Measurements from ENCODE around the gene PPIF.
A peak's percentile ranks its signal among the peaks of the same experiment; 100 is the strongest.

Gene PPIF

DNA sequence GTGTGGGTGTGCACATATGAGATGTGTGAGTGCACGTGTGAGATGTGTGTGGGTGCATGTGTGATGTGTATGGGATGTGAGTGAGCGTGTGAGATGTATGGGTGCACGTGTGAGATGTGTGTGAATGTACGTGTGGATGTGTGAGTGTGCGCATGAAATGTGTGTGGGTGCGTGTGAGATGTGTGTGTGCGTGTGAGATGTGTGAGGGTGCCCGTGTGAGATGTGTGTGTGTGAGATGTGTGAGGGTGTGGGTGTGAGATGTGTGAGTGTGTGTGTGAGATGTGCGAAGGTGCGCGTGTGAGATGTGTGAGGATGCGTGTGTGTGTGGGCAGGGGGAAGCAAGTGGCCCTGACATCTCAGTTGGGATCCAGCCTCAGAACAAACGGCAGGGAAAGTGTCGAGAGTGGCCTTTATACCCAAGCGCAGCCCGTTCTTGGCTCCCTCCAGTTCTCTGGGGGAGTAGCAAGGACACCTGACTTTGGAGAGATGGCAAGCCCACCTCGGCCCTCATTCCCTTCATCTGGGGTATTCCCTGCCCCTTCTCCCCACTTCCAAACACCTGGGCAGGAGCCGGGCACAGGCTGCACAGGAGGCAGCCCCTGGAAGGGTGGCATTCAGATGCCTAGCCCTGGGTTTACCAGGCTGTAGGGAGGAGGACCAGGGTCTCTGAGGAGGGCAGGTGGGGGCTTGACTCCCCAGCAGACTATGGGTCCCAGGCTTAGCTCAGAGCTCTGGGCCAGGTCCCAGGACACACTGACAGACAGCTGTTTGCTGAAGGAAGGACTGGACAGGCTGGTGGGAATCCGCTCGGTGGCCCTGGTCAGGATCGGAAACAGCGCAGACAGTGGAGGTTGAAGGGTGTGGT, 31.6 kb downstream of the PPIF start:
- no peaks in the 10 kb centered on the region for H3K27me3 ChIP-seq (ENCODE audit: control insufficient read depth in 2 of 2, insufficient read depth in 2 of 2, low read length in 2 of 2)
- no peak overlapping the region for H3K4me3 ChIP-seq (ENCODE audit: low read length in 2 of 2)
- H3K9me3 ChIP-seq (ENCODE audit: control insufficient read depth in 2 of 2, low read length in 2 of 2), result no peaks in the 10 kb centered on the region
- H3K27ac ChIP-seq (ENCODE audit: low read depth in 2 of 2, low read length in 2 of 2), result peak overlapping the region; percentile 68 to 69
- no peaks in the 10 kb centered on the region for H3K36me3 ChIP-seq (ENCODE audit: control insufficient read depth in 2 of 2, insufficient read depth in 2 of 2, low read length in 2 of 2)
- peak overlapping the region in 1 of 2 donors; percentile 5 for H3K9ac ChIP-seq (ENCODE audit: low read depth in 1 of 2, low read length in 2 of 2)
- peaks cover 11 to 17% of the 10 kb centered on the region in 2 donors for H3K4me1 ChIP-seq (ENCODE audit: control insufficient read depth in 2 of 2, insufficient read depth in 2 of 2, low read length in 2 of 2)

DNA sequence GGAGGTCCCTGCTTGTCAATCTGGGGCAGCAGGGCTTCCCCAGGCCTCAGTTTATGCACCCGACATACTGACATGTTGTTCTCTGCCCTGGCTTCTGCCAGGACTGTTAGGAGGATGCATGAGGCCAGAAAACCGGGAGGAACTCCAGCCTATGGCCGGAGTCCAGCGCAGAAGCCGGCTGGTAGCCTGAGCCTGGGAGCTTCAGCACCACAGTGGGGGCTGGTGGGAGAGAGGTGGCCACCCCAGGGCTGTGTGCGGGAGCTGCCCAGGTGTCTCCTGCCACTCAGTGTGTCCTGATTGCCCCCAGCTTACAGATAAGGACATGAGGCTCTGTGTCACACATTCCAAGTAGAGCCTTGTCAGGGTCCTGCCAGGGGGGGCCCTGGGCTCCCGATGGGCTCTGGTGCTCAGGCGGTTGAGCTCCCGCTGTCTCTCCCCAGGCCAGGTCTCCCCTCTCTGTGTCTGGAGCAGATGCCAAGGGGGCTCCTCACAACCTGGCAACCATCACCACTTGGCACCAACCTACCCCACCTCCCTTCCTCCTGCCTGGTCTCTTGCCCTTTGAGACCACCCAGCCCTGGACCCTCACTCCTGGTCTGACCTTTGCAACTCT, 32.3 kb downstream of the PPIF start:
- H3K9me3 ChIP-seq (ENCODE audit: control insufficient read depth in 2 of 2, low read length in 2 of 2), result no peaks in the 10 kb centered on the region
- no peak overlapping the region for H3K4me3 ChIP-seq (ENCODE audit: low read length in 2 of 2)
- peak overlapping the region; percentile 68 to 69 for H3K27ac ChIP-seq (ENCODE audit: low read depth in 2 of 2, low read length in 2 of 2)
- H3K4me1 ChIP-seq (ENCODE audit: control insufficient read depth in 2 of 2, insufficient read depth in 2 of 2, low read length in 2 of 2), result peaks cover 11 to 17% of the 10 kb centered on the region in 2 donors
- no peaks in the 10 kb centered on the region for H3K27me3 ChIP-seq (ENCODE audit: control insufficient read depth in 2 of 2, insufficient read depth in 2 of 2, low read length in 2 of 2)
- H3K36me3 ChIP-seq (ENCODE audit: control insufficient read depth in 2 of 2, insufficient read depth in 2 of 2, low read length in 2 of 2), result no peaks in the 10 kb centered on the region
- H3K9ac ChIP-seq (ENCODE audit: low read depth in 1 of 2, low read length in 2 of 2), result peak overlapping the region in 1 of 2 donors; percentile 18

DNA sequence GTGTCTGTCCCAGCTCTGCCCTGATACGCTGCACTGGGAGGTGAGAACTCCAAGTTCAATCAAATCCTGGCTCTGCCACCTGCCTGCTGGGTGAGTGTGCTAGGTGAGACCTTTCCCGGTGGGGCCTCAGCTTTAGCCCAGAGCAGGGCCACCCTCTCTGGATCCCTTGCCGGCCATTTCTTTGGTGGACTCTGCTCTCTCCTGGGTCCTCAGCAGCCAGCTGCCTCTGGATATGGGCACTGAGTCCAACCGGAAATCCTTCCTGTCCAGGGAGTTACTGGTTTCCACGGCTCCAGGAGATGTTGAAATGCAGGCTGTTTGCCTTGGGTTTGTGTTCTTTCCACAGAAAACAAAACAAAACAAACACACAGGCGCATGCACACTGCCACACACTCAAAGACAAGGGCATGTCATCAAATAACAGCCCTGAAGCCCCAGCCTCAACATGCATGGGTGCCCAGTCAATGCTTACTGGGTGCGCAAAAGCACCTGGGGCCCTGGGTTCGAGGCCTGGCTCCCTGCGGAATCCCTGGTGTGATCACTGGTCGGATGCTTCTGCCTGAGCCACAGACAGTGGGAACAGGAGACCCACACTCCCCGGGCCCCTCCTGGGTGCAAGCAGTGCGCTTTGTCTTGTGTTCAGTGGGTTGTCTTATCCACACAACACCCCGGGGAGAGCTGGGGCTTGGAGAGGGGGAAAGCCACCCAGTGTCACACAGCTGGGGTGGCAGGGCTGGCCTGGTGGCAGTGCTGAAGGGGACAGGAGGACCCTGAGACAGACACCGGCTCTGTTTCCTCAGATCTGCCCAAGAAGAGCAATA, 33.1 kb downstream of the PPIF start:
- H3K4me3 ChIP-seq (ENCODE audit: low read length in 2 of 2), result no peak overlapping the region
- peak overlapping the region in 1 of 2 donors; percentile 18 for H3K9ac ChIP-seq (ENCODE audit: low read depth in 1 of 2, low read length in 2 of 2)
- H3K27ac ChIP-seq (ENCODE audit: low read depth in 2 of 2, low read length in 2 of 2), result peak overlapping the region; percentile 68 to 69
- peaks cover 11 to 17% of the 10 kb centered on the region in 2 donors for H3K4me1 ChIP-seq (ENCODE audit: control insufficient read depth in 2 of 2, insufficient read depth in 2 of 2, low read length in 2 of 2)
- H3K9me3 ChIP-seq (ENCODE audit: control insufficient read depth in 2 of 2, low read length in 2 of 2), result no peaks in the 10 kb centered on the region
- H3K27me3 ChIP-seq (ENCODE audit: control insufficient read depth in 2 of 2, insufficient read depth in 2 of 2, low read length in 2 of 2), result no peaks in the 10 kb centered on the region
- H3K36me3 ChIP-seq (ENCODE audit: control insufficient read depth in 2 of 2, insufficient read depth in 2 of 2, low read length in 2 of 2), result no peaks in the 10 kb centered on the region

DNA sequence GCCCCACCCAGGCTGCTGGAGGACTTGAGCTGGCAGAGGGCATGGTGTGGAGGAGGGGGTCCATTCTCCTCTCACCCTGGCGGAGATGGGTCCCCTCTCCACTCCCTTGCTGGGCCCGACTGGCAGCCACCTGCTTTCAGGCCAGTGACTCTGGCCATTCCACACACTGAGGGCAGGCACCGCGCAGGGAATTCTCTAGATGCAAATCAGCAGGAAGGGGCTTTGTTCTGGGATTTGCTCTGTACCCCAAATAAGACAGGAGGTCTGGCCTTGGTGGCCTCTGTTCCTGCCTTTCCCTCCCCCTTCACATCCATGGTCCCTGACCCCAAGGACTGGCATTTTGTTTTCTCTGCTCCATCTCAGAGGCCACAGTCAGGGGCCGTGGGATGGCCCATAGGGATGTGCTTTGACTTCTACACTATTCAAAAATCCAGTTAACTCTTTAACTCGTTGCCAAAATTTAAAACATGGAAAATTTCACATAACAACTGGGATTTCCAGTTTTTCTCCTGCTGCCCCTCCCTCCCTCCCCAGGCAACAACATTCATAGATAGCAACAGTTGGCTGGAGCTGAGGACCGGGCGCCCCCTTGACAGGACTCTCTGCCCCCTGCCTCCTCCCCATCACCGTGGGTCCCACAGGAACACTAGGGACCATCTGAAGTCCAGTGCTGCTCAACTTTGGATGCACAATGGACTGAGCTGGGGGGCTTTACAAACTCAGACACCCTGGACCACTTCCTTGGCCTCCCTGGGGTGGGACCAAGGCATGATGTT, 33.9 kb downstream of the PPIF start:
- Histone ChIP-seq H3K27me3 (ENCODE audit: control insufficient read depth in 2 of 2, insufficient read depth in 2 of 2, low read length in 2 of 2) (no peaks in the 10 kb centered on the region), H3K4me1 (ENCODE audit: control insufficient read depth in 2 of 2, insufficient read depth in 2 of 2, low read length in 2 of 2) (peaks cover 11 to 17% of the 10 kb centered on the region in 2 donors), H3K27ac (ENCODE audit: low read depth in 2 of 2, low read length in 2 of 2) (peak overlapping the region; percentile 41 to 59), H3K9ac (ENCODE audit: low read depth in 1 of 2, low read length in 2 of 2) (no peak overlapping the region), H3K4me3 (ENCODE audit: low read length in 2 of 2) (no peak overlapping the region), H3K36me3 (ENCODE audit: control insufficient read depth in 2 of 2, insufficient read depth in 2 of 2, low read length in 2 of 2) (no peaks in the 10 kb centered on the region), H3K9me3 (ENCODE audit: control insufficient read depth in 2 of 2, low read length in 2 of 2) (no peaks in the 10 kb centered on the region)

DNA sequence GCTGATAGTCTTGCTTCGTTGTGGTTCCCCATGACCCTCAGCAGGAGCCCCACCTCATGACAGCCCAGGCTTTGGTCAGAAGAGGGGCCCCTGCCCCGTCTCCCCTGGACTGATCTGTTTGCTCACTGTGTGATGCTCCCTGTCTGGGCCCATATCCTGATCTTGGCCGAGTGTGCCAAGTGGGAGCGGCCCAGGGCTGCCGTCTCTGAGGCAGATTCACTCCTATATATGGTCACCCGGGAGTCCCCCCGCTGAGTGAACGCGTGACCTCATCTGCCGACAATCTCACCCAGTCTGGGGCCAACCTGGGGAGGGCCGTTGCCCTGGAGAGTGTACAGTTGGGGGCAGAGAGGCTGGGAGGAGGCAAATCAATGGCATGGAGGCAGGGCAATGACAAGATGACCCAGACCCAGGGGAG, 34.5 kb downstream of the PPIF start:
- H3K27ac ChIP-seq (ENCODE audit: low read depth in 2 of 2, low read length in 2 of 2), result peak overlapping the region; percentile 38 to 58
- H3K9me3 ChIP-seq (ENCODE audit: control insufficient read depth in 2 of 2, low read length in 2 of 2), result no peaks in the 10 kb centered on the region
- peaks cover 11 to 17% of the 10 kb centered on the region in 2 donors for H3K4me1 ChIP-seq (ENCODE audit: control insufficient read depth in 2 of 2, insufficient read depth in 2 of 2, low read length in 2 of 2)
- no peaks in the 10 kb centered on the region for H3K36me3 ChIP-seq (ENCODE audit: control insufficient read depth in 2 of 2, insufficient read depth in 2 of 2, low read length in 2 of 2)
- H3K4me3 ChIP-seq (ENCODE audit: low read length in 2 of 2), result no peak overlapping the region
- H3K27me3 ChIP-seq (ENCODE audit: control insufficient read depth in 2 of 2, insufficient read depth in 2 of 2, low read length in 2 of 2), result no peaks in the 10 kb centered on the region
- no peak overlapping the region for H3K9ac ChIP-seq (ENCODE audit: low read depth in 1 of 2, low read length in 2 of 2)

DNA sequence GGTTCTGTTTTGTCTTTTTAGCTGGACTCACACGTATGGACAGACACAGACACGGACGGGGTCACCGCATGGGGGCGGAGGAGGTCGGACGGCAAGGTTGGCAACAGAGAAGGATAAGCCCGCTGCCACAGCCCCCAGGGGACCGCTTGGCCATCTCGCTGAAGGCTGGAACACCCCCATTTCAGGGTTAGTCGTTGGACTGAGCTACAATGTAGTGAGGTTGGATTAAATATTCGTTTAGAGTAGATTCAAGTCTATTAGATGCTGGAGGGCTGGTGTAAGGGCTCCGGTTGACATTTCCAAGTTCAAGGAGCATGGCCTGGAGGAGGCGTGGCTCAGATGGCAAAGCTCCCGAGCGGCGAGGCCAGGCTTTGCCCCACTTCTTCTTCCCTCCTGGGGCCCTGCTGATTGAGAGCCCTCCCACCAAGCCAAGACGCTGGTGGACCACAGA, 35.2 kb downstream of the PPIF start:
- Histone ChIP-seq H3K4me1 (ENCODE audit: control insufficient read depth in 2 of 2, insufficient read depth in 2 of 2, low read length in 2 of 2) (peaks cover 11 to 17% of the 10 kb centered on the region in 2 donors), H3K9me3 (ENCODE audit: control insufficient read depth in 2 of 2, low read length in 2 of 2) (no peaks in the 10 kb centered on the region), H3K27ac (ENCODE audit: low read depth in 2 of 2, low read length in 2 of 2) (peak overlapping the region; percentile 38 to 58), H3K36me3 (ENCODE audit: control insufficient read depth in 2 of 2, insufficient read depth in 2 of 2, low read length in 2 of 2) (no peaks in the 10 kb centered on the region), H3K4me3 (ENCODE audit: low read length in 2 of 2) (no peak overlapping the region), H3K27me3 (ENCODE audit: control insufficient read depth in 2 of 2, insufficient read depth in 2 of 2, low read length in 2 of 2) (no peaks in the 10 kb centered on the region), H3K9ac (ENCODE audit: low read depth in 1 of 2, low read length in 2 of 2) (no peak overlapping the region)

DNA sequence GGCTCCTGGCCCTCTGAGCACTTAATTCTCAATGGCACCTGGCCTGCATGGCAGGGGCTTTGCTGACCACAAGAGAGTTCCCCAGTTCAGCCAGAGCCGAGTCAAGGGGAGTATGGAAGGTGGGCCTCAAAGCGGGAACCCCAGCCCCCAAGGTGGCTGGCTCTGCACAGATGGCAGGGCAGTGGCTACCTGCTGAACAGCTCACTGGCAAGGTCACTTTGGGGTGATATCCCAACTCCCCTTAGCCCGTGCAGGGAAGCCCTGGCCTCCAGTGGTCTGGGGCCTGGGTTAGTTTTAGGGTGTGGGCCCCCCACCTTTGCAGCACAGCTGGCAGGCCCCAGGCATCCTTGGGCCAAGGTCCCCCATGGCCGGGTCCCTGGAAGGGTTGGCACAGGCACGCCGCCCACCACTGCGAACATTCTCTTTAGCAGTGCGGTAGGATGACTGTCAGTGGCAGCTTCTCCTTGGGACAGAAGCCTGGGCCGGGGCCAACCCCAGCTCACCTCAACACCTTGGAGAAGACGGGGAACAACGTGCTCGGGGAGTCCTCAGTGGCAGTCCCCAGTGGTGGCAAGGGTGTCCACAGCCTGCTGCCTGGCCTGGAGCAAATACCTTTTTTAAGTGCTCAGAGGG, 36.8 kb downstream of the PPIF start:
- no peak overlapping the region for H3K4me3 ChIP-seq (ENCODE audit: low read length in 2 of 2)
- H3K9ac ChIP-seq (ENCODE audit: low read depth in 1 of 2, low read length in 2 of 2), result no peak overlapping the region
- no peaks in the 10 kb centered on the region for H3K27me3 ChIP-seq (ENCODE audit: control insufficient read depth in 2 of 2, insufficient read depth in 2 of 2, low read length in 2 of 2)
- no peaks in the 10 kb centered on the region for H3K9me3 ChIP-seq (ENCODE audit: control insufficient read depth in 2 of 2, low read length in 2 of 2)
- H3K27ac ChIP-seq (ENCODE audit: low read depth in 2 of 2, low read length in 2 of 2), result no peak overlapping the region
- H3K4me1 ChIP-seq (ENCODE audit: control insufficient read depth in 2 of 2, insufficient read depth in 2 of 2, low read length in 2 of 2), result peaks cover 11 to 17% of the 10 kb centered on the region in 2 donors
- H3K36me3 ChIP-seq (ENCODE audit: control insufficient read depth in 2 of 2, insufficient read depth in 2 of 2, low read length in 2 of 2), result no peaks in the 10 kb centered on the region

DNA sequence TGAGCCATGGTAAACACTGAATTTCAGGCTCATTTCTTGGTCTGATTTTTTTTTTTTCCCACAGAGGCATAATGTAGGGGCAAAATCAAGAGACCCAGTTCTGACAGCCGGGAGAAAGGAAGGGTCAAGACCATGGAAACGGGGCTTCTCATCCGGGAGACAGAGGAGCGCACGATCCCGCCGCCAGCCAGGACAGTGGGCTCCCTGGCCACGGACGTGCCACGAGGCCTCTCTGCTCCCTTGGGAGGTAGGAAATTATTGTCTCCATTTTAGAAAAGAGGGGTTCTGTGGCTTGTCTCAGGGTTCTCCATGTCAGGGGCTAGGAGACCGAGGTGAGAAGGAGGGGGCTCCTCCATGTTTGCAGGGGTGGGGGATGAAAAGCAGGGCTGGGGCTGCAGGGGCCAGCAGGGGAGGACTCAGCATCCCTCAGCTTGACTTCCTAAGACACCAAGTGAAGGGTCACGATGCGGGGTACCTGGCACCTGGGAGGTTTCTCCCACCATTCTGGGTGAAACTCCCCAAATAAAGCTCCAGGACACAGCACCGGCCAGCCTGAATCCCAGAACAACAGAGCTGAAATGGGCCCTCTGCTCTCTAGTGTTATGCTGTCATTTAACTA, 37.6 kb downstream of the PPIF start:
- Histone ChIP-seq H3K9ac (ENCODE audit: low read depth in 1 of 2, low read length in 2 of 2) (no peak overlapping the region), H3K9me3 (ENCODE audit: control insufficient read depth in 2 of 2, low read length in 2 of 2) (no peaks in the 10 kb centered on the region), H3K27me3 (ENCODE audit: control insufficient read depth in 2 of 2, insufficient read depth in 2 of 2, low read length in 2 of 2) (no peaks in the 10 kb centered on the region), H3K4me1 (ENCODE audit: control insufficient read depth in 2 of 2, insufficient read depth in 2 of 2, low read length in 2 of 2) (peaks cover 6 to 13% of the 10 kb centered on the region in 2 donors), H3K36me3 (ENCODE audit: control insufficient read depth in 2 of 2, insufficient read depth in 2 of 2, low read length in 2 of 2) (no peaks in the 10 kb centered on the region), H3K4me3 (ENCODE audit: low read length in 2 of 2) (no peak overlapping the region), H3K27ac (ENCODE audit: low read depth in 2 of 2, low read length in 2 of 2) (no peak overlapping the region)

DNA sequence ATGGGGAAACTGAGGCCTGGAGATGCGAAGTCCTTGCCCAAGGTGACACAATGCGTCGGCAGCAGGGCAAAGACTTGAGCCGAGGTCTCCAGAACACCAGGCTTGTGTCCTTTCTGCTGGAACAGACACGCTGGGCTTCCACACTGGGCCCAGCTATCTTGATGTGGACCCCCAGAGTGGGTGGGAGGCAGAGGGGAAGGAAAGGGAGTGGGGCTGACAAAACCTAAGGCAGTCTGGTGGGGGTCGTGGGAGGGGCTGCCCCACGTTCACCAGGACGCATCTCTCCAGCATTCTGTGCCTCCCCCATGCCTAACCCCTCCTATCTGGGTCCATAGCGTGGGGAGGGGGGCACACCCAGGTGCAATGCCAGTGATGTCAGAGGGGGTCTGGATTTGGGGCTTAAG, 38.1 kb downstream of the PPIF start:
- no peak overlapping the region for H3K27ac ChIP-seq (ENCODE audit: low read depth in 2 of 2, low read length in 2 of 2)
- H3K9ac ChIP-seq (ENCODE audit: low read depth in 1 of 2, low read length in 2 of 2), result no peak overlapping the region
- no peaks in the 10 kb centered on the region for H3K27me3 ChIP-seq (ENCODE audit: control insufficient read depth in 2 of 2, insufficient read depth in 2 of 2, low read length in 2 of 2)
- H3K36me3 ChIP-seq (ENCODE audit: control insufficient read depth in 2 of 2, insufficient read depth in 2 of 2, low read length in 2 of 2), result no peaks in the 10 kb centered on the region
- H3K4me1 ChIP-seq (ENCODE audit: control insufficient read depth in 2 of 2, insufficient read depth in 2 of 2, low read length in 2 of 2), result peaks cover 4 to 10% of the 10 kb centered on the region in 2 donors
- no peak overlapping the region for H3K4me3 ChIP-seq (ENCODE audit: low read length in 2 of 2)
- H3K9me3 ChIP-seq (ENCODE audit: control insufficient read depth in 2 of 2, low read length in 2 of 2), result no peaks in the 10 kb centered on the region

Data from mucosa of rectum (tissue), 2 donors.